Non-pigmented ciliary epithelial cell (primary cell): ENCODE results near the gene PPM1L.

Experiments used
- DNase-seq: peaks from one replicate; pipeline ENCODE4 v3.0.0-alpha.2; 2010; ENCODE audit warnings: low read depth

The PPM1L gene

GRCh38 chr3:160852856-160853255, 96.8 kb downstream of the PPM1L start:
- DNase-seq, result no peak

GRCh38 chr3:160856450-160856849, 100.4 kb downstream of the PPM1L start:
- no peak for DNase-seq

- no peak for DNase-seq
Observed at GRCh38 chr3:160857476-160858119, 101.6 kb downstream of the PPM1L start.

GRCh38 chr3:160860346-160860745, 104.3 kb downstream of the PPM1L start:
- no peak for DNase-seq

GRCh38 chr3:160869825-160870224, 113.8 kb downstream of the PPM1L start:
- DNase-seq, result no peak

GRCh38 chr3:160870327-160870726, 114.3 kb downstream of the PPM1L start:
- DNase-seq, result no peak

- DNase-seq, result no peak
Observed at GRCh38 chr3:160874736-160875135, 118.7 kb downstream of the PPM1L start.

- DNase-seq, result no peak
Observed at GRCh38 chr3:160876643-160877042, 120.6 kb downstream of the PPM1L start.

- no peak for DNase-seq
Observed at GRCh38 chr3:160879859-160880258, 123.8 kb downstream of the PPM1L start.

GRCh38 chr3:160883373-160883772, 127.3 kb downstream of the PPM1L start:
- no peak for DNase-seq

- DNase-seq, result peak; percentile 27
Observed at GRCh38 chr3:160885791-160886286, 129.8 kb downstream of the PPM1L start.

- no peak for DNase-seq
Observed at GRCh38 chr3:160886421-160886820, 130.4 kb downstream of the PPM1L start.

GRCh38 chr3:160893207-160893606, 137.2 kb downstream of the PPM1L start:
- DNase-seq, result no peak

- DNase-seq, result no peak
Observed at GRCh38 chr3:160904691-160905090, 148.7 kb downstream of the PPM1L start.

- DNase-seq, result no peak
Observed at GRCh38 chr3:160906646-160907045, 150.6 kb downstream of the PPM1L start.

- no peak for DNase-seq
Observed at GRCh38 chr3:160909917-160910316, 153.9 kb downstream of the PPM1L start.

- DNase-seq, result no peak
Observed at GRCh38 chr3:160911411-160911810, 155.4 kb downstream of the PPM1L start.

GRCh38 chr3:160916472-160916871, 160.4 kb downstream of the PPM1L start:
- DNase-seq, result no peak

GRCh38 chr3:160919942-160920341, 163.9 kb downstream of the PPM1L start:
- no peak for DNase-seq

- peak; percentile 13 for DNase-seq
Observed at GRCh38 chr3:160921020-160921635, 165.1 kb downstream of the PPM1L start.

- no peak for DNase-seq
Observed at GRCh38 chr3:160924776-160925175, 168.7 kb downstream of the PPM1L start.

GRCh38 chr3:160927620-160928019, 171.6 kb downstream of the PPM1L start:
- no peak for DNase-seq

GRCh38 chr3:160928183-160928726, 172.2 kb downstream of the PPM1L start:
- no peak for DNase-seq

- no peak for DNase-seq
Observed at GRCh38 chr3:160929595-160929994, 173.6 kb downstream of the PPM1L start.
